Stimulated activated CD8-positive, alpha-beta memory T cell treated with anti-CD3 and anti-CD28 coated beads, Interleukin-4, amount 100 ng/mL, for 1 hour (primary cell): Measurements from ENCODE around the gene ATP8B1.

Experiments
- DNase-seq, 2 donors: peaks; one replicate each; pipeline ENCODE4 v3.0.0-alpha.2; 2020; ENCODE audit warnings: low read depth in 2 of 2, low spot score in 1 of 2

ATP8B1 gene

DNA sequence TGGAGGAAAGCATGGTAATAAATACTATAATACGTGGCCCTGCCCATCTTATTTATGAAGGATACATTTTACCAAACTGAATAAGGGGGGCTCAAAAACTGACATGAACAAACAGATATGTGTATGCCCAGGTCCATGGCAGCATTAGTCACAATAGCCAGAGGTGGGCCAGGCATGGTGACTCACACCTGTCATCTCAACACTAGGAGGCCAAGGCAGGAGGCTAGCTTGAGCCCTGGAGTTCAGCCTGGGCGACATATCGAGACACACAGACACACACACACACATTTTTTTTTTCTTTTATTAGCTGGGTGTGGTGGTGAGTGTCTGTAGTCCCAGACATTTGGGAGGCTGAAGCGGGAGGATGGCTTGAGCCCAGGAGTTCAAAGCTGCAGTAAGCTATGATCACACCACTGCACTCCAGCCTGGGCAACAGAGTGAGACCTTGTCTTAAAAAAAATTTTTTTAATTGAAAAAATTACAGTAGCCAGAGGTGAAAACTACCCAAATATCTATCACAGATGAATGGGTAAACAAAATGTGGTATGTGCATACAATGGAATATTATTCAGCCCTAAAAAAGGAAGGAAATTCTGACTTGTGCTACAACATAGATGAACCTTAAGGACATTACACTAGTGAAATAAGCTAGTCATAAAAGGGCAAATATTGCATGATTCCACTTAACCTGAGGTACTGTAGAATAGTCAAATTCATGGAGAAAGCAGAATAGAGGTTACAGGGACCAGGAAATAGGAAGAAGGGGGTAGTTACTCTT lies 8.0 kb downstream of the ATP8B1 start:
- no peak for DNase-seq

DNA sequence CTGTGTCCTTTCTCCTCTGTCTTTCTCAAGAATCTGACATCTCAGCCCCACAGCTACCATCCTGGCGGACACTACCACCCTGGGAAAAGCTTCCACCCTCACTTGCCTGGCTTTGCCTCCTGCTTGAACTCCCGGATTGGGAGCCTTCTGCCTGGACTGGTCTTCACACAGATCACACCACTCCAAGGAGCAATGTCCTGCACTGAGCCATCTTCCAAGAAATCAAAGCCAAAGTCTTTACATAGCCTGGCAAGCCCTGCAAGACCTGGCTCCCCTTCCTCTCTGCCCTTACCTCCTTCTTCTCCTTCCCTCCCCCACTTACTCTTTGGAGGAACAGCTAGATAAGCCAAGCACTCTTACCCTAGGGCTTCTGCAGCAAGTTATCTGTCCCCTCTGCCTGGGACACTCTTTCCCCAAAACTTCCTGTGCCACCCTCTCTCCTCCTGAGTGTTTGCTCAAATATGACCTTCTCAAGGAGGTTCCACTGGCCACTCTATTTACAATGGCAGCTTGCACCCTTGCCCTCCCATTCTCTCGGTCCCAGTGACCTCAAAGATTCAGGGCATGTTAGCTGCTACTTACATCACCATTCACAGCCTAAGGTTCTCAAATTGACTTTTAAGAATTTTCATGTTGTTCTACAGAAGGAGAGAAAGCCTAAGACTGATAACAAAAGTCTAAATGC lies 9.7 kb downstream of the ATP8B1 start:
- no peak for DNase-seq

DNA sequence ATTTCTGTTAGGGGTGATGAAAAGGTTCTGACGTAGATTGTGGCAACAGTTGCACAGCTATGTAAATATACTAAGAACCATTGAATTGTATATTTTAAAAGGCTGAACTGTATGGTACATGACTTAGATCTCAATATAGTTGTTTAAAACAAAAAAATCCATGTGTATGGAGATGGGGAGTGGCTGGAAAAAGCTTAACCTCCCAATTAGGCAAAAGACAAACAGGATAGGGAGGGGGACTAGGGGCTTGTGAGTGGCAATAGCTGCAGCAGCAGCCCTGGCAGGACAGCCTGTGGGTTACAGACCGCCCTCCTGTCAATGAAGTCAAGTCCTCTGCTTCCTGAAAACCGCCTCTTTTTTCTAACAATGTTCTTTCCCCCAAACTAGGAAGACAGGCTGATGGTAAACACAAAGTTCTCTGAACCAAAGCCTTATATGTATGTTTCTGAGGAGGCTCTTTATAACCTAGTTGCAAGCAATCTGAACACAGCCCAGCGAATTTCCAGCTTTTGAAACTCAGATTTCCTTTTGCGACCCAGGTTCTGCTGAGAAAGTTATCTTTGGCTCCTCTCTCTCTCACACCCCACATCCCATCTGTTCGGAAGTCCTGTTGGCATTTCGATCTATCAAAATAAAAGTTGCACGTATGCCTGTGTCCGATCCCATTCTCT lies 10.3 kb downstream of the ATP8B1 start:
- DNase-seq, result no peak

GRCh38 chr18:57791911-57792310 lies 11.2 kb downstream of the ATP8B1 start:
- no peak for DNase-seq

DNA sequence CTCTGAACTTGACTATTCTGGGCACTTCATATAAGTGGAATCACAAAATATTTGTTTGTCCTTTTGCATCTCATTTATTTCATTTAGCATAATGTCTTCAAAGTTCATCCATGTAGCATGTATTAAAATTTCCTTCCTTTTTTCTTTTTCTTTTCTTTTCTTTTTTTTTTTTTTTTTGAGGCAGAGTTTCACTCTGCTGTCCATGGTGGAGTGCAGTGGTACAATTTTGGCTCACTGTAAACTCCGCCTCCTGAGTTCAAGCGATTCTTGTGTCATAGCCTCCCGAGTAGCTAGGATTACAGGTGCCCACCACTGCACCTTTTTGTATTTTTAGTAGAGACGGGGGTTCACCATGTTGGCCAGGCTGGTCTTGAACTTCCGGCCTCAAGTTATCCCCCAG lies 11.9 kb downstream of the ATP8B1 start:
- no peak for DNase-seq

DNA sequence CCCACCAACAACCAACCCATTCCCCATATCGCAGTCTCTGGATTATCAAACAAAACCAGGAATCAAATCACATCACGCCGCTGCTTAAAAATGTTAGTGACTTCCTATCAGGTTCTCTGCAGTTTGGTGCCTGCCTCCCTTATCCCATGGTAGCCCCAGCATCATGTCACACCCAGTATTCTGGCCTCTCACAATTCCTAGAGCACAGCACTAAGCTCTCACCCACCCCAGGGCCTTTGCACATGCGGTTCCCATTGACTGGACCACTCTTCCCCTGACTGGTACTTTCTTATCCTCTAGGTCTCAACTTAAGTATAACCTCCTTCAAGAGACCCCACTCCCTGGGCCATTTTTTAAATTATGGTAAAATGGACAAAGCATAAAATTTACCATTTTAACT lies 12.8 kb downstream of the ATP8B1 start:
- DNase-seq, result no peak

DNA sequence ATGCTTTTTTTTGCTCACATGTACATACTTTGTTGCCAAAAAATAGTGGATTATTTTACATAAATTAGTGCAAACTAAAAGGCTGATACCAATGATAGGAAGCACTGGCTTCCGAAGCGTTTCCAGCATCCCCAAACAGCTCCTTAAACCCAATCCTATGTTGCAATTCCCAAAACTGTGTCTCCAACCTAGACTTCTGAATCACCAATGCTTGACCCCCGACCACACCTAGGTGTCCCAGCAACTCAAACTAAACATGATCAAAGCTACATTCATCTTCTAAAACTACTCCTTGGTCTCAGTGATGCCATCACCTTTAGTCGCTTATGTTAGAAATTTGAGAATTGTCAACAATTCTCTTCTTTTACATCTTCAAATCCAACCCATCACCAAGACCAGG lies 13.4 kb downstream of the ATP8B1 start:
- no peak for DNase-seq

GRCh38 chr18:57789090-57789489 lies 14.0 kb downstream of the ATP8B1 start:
- DNase-seq, result no peak

DNA sequence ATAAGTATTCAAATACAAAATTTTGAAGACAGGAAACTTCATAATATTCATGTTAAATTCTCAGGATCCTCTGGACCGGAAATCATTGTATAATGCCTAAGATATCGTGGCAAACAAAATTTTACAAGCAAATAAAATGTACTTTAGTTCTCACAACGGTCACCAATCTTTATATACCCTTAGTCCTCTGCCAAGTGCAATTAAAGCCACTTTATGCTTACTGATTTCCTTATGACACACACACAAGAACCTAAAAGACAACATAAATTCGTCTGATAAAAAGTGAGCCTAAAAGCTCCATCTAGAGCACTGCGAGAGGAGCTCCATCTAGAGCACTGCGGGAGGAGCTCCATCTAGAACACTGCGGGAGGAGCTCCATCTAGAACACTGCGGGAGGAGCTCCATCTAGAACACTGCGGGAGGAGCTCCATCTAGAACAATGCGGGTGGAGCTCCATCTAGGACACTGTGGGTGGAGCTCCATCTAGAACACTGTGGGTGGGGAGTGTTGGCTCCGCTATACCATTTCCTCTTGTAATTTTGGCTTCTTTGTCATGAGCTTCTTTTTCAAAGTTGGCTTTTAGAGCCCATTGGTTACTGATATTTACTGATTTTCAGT lies 15.9 kb downstream of the ATP8B1 start:
- DNase-seq, result no peak

- no peak for DNase-seq
Measured at GRCh38 chr18:57785751-57786437, 17.2 kb downstream of the ATP8B1 start.

GRCh38 chr18:57784801-57785114 lies 18.4 kb downstream of the ATP8B1 start:
- DNase-seq, result no peak

GRCh38 chr18:57784034-57784800 lies 18.9 kb downstream of the ATP8B1 start:
- no peak for DNase-seq

DNA sequence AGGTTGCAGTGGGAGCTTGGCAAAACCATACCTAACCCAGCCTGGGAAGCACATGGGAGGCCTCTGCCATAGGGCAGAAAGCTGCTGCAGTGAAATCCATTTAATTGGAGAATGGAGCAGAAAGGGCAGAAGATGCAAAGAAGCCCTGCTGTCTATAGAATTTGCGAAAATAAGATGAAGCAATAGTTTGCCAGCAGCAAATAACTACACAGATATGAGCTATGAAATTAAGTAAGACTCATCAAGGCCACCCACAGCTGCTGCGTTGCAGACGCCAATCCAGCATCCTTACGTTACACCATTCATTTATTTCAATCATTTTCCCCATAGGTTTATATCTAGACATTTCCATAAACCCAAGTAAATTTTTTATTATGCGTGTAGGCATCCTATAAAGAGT lies 21.1 kb downstream of the ATP8B1 start:
- no peak for DNase-seq

- DNase-seq, result no peak
Measured at GRCh38 chr18:57780706-57781347, 22.3 kb downstream of the ATP8B1 start.

DNA sequence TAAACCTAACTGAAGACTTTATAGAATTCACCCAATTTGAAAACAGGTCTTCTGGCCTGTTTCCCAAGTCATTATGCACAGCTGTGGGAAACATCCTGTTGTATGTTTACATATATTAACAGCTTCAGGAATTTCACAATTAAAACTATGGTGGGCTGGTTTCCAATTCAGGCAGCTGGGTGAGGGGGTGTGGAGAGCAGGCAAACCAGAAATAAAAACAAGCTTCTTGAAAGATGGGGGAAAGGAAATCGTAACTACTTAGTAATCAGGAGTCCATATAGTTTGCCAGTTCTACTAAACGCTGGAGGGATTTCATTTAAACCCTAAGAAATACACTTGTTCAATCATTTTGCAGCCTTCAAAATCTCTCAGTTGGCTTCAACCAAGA lies 22.8 kb downstream of the ATP8B1 start:
- DNase-seq, result no peak

GRCh38 chr18:57776767-57777166 lies 26.3 kb downstream of the ATP8B1 start:
- DNase-seq, result no peak

- DNase-seq, result no peak
Measured at GRCh38 chr18:57776354-57776753, 26.8 kb downstream of the ATP8B1 start.

- DNase-seq, result no peak
Measured at GRCh38 chr18:57775937-57776336, 27.2 kb downstream of the ATP8B1 start.

DNA sequence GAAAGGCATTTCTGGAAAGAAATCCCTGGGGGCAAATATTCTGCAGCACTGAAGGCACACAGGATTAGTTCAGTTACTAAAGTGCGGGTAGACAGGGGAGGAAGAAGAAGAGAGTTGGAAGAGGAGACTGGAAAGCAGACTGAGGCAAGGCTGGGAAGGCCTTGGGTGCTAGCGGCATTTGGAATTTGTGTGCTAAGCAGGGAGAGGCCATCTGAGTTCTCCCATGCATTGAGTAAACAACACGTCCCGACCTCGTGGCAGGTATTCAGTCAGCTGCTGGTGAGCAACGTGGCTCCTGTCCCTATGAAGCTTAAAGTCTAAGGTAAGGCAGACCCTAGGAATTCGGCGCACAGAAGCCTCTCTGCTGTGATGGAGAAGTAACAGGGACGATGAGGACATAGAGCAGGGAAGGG lies 30.7 kb downstream of the ATP8B1 start:
- DNase-seq, result no peak

- no peak for DNase-seq
Measured at GRCh38 chr18:57771626-57772025, 31.5 kb downstream of the ATP8B1 start.
